Measurements from ENCODE around the gene GLIS2. TPM values are rescaled to one million over a fixed set of nuclear protein-coding genes. Genes with fewer than 3 reads are reported as not detected.

GLIS2 gene
- polyA plus RNA-seq, 1 experiment: 2.2 TPM

- no peak for TF ChIP-seq CTCF (IDR thresholded peaks at IDR 0.05; ENCODE audit: low read depth, low read length)
- ChIA-PET POLR2A (interaction anchor here (2.0 kb wide), 1 partner anchor 8 kb away, joined by 10 read pairs; no protein-coding TSS in a partner anchor), CTCF (interaction anchor here (8.3 kb wide), 1 partner anchor 38 kb away, joined by 78 read pairs; no protein-coding TSS in a partner anchor)
- DNase-seq (ENCODE audit: low read depth, low spot score): no peak
- H3K27me3 ChIP-seq (ENCODE audit: control insufficient read depth, insufficient read depth, low read length): no peaks in the 10 kb centered on the region
- no peak overlapping the region for H3K27ac ChIP-seq (ENCODE audit: low read depth, low read length)
- H3K4me3 ChIP-seq (ENCODE audit: low read depth, low read length): no peak overlapping the region
- no peaks in the 10 kb centered on the region; the same call in 1 of the 2 replicates for H3K9me3 ChIP-seq (ENCODE audit: control insufficient read depth, insufficient read depth, low read length)
Observed at GRCh38 chr16:4365615-4366014, 49.7 kb downstream of the GLIS2 start.

DNA sequence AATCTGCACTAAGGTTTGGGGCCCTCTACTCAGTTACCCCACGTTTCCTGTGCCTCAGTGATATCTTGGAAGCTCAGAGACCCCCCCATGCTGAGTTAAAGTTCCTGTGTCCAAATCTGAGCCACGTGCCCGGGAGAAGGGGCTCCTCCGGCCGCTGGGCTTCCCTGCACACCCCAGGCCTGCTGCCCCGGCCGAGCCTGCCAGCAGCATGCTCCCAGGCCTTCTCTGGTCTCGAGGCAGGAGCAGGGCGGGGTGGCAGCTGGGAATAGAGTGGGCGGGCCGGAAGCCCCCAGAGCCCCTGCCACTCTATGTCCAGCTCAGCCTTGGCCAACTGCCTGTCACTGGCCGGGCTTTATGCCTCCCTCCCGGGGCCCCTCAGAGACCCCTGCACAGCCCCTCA, 50.1 kb downstream of the GLIS2 start:
- TF ChIP-seq CTCF (IDR thresholded peaks at IDR 0.05; ENCODE audit: low read depth, low read length): no peak
- POLR2A ChIA-PET: interaction anchor here (2.0 kb wide), 1 partner anchor 8 kb away, joined by 10 read pairs; no protein-coding TSS in a partner anchor
- CTCF ChIA-PET: interaction anchor here (8.3 kb wide), 1 partner anchor 37 kb away, joined by 78 read pairs; no protein-coding TSS in a partner anchor

DNA sequence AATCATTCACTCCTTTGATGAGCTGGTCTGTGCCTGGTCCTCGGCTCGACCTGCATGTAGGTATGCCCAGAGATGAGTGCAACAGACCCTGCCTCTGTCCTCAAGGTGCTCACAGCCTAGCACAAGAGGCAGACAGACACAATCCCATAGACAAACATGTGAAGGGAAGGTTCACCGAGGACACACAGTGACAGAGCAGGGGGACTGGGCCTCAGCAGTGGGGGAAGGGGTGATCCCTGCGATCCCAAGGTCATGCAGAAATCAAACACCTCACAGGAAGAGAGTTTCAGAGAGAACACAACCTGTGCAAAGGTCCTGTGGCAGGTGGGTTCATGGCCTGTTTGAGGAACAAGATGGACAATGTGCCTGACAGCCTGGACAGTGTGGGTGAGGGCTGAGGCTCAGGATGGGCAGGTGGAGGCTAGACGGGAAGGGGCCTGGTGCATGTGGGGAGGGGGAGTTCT, 51.6 kb downstream of the GLIS2 start:
- no peaks in the 10 kb centered on the region; the same call in 1 of the 2 replicates for H3K9me3 ChIP-seq (ENCODE audit: control insufficient read depth, insufficient read depth, low read length)
- TF ChIP-seq CTCF (IDR thresholded peaks at IDR 0.05; ENCODE audit: low read depth, low read length): no peak
- ChIA-PET CTCF (interaction anchor here (8.3 kb wide), 1 partner anchor 36 kb away, joined by 78 read pairs; no protein-coding TSS in a partner anchor), POLR2A (no interaction called here)
- no peak overlapping the region for H3K27ac ChIP-seq (ENCODE audit: low read depth, low read length)
- H3K27me3 ChIP-seq (ENCODE audit: control insufficient read depth, insufficient read depth, low read length): no peaks in the 10 kb centered on the region
- H3K4me3 ChIP-seq (ENCODE audit: low read depth, low read length): no peak overlapping the region
- DNase-seq (ENCODE audit: low read depth, low spot score): no peak

More for the DNA sequence above, 50.1 kb downstream of the GLIS2 start:
- Histone ChIP-seq H3K27ac (ENCODE audit: low read depth, low read length) (no peak overlapping the region), H3K27me3 (ENCODE audit: control insufficient read depth, insufficient read depth, low read length) (no peaks in the 10 kb centered on the region), H3K9me3 (ENCODE audit: control insufficient read depth, insufficient read depth, low read length) (no peaks in the 10 kb centered on the region; the same call in 1 of the 2 replicates), H3K4me3 (ENCODE audit: low read depth, low read length) (no peak overlapping the region)
- no peak for DNase-seq (ENCODE audit: low read depth, low spot score)

GRCh38 chr16:4369007-4369733, 53.3 kb downstream of the GLIS2 start:
- no peak overlapping the region for H3K27ac ChIP-seq (ENCODE audit: low read depth, low read length)
- H3K27me3 ChIP-seq (ENCODE audit: control insufficient read depth, insufficient read depth, low read length): no peaks in the 10 kb centered on the region
- ChIA-PET POLR2A (interaction anchor here (0.5 to 2.8 kb wide), 5 partner anchors 17 to 1210 kb away, joined by 3 to 8 read pairs (median 3); no protein-coding TSS in a partner anchor), CTCF (interaction anchor here (1.7 to 8.3 kb wide), 2 partner anchors 10 to 34 kb away, joined by 11 to 78 read pairs; no protein-coding TSS in a partner anchor)
- no peak for DNase-seq (ENCODE audit: low read depth, low spot score)
- no peak overlapping the region for H3K4me3 ChIP-seq (ENCODE audit: low read depth, low read length)
- no peaks in the 10 kb centered on the region; the same call in 1 of the 2 replicates for H3K9me3 ChIP-seq (ENCODE audit: control insufficient read depth, insufficient read depth, low read length)
- TF ChIP-seq CTCF (IDR thresholded peaks at IDR 0.05; ENCODE audit: low read depth, low read length): no peak

DNA sequence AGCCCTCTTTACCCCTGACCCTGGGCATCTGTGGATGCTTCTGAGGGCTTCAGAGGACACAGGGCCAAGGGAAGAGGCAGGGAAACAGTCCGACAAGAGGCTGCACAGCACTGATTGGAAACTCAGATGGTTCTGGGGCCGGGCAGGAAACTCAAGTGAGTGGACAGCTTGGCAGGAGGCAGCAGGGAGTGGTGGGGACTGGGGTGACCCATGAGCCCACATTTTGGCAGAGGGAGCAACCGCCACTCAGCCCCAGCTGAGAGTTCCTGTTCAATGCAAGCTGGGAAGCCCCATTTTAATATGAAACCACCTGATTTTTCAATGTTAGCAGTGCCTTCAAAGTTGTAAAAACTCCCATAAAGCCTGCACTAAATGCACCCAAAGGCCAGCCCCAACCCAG, 54.3 kb downstream of the GLIS2 start:
- Histone ChIP-seq H3K27me3 (ENCODE audit: control insufficient read depth, insufficient read depth, low read length) (no peaks in the 10 kb centered on the region), H3K27ac (ENCODE audit: low read depth, low read length) (peak overlapping the region; percentile 90), H3K4me3 (ENCODE audit: low read depth, low read length) (no peak overlapping the region), H3K9me3 (ENCODE audit: control insufficient read depth, insufficient read depth, low read length) (no peaks in the 10 kb centered on the region; the same call in 1 of the 2 replicates)
- ChIA-PET CTCF (interaction anchor here (1.4 to 8.3 kb wide), 3 partner anchors 11 to 33 kb away, joined by 10 to 78 read pairs (median 11); no protein-coding TSS in a partner anchor), POLR2A (interaction anchor here (0.9 to 2.8 kb wide), 6 partner anchors 9 to 40 kb away, joined by 3 to 8 read pairs (median 6); partner anchors contain the start of gene PAM16)
- DNase-seq (ENCODE audit: low read depth, low spot score): no peak
- no peak for TF ChIP-seq CTCF (IDR thresholded peaks at IDR 0.05; ENCODE audit: low read depth, low read length)
